Upper lobe of left lung (tissue), 4 donors: ENCODE measurements around the gene BDNF.

Experiments
- CTCF ChIP-seq, 6 experiments: fragments of 450-650 bp in 4 of 6; fragments of 200-600 bp in 2 of 6; sonication (generic) in 2 of 6; IDR thresholded peaks; one replicate each; pipeline ENCODE4 v1.5.1; 2016 to 2019; ENCODE audit warnings: antibody characterized with exemption in 6 of 6
- EP300 ChIP-seq, 4 donors: sonication (generic); formaldehyde crosslinking; IDR thresholded peaks; one replicate each; pipeline ENCODE4 v1.5.1; 2017; ENCODE audit warnings: antibody characterized with exemption in 4 of 4, control low read depth in 2 of 4
- POLR2A ChIP-seq, 4 donors: fragments of 450-650 bp; IDR thresholded peaks; one replicate each; pipeline ENCODE4 v1.5.1; 2016 to 2017; ENCODE audit warnings: antibody characterized with exemption in 4 of 4, mild to moderate bottlenecking in 2 of 4

DNA sequence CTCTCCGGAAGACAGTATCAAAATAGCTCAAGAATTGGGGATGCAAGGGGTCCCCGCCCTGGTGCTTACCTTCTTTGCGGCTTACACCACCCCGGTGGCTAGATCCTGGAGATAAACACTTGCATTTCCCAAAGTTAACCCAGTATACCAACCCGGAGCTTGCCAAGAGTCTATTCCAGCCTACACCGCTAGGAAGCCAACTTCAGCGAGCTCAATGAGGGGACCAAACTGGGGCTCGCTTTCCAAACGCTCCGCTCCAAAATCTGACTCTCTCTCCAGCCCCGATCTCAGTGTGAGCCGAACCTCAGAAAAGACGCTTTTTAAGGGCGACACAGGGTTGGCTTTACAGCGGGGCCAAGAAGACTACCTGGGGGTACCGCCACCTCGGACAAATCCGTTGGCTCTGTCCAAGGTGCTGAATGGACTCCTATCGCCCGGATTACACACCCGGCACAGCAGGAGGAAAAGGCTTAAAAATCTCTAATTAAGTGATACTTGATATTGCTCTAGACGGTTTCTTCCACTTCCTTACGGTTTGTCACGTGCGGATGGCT lies 20.1 kb upstream of the BDNF start:
- TF ChIP-seq CTCF (IDR thresholded peaks at IDR 0.05) (no peak), POLR2A (IDR thresholded peaks at IDR 0.05) (no peak), EP300 (IDR thresholded peaks at IDR 0.05) (no peak)
